Mesendoderm (in vitro differentiated cells): ENCODE measurements around the gene UCKL1.

Experiments
- DNase-seq: peaks from one replicate; pipeline ENCODE4 v3.0.0; 2013
- H2AK5ac ChIP-seq: 2 replicates; pipeline ENCODE4 v1.6.1; 2013; ENCODE audit warnings: low read length, inconsistent platforms
- H2BK120ac ChIP-seq: 2 replicates; pipeline ENCODE4 v1.6.1; 2013; ENCODE audit warnings: low read depth, mild to moderate bottlenecking, low read length, moderate library complexity, mixed read lengths
- H2BK15ac ChIP-seq: replicated peaks from 2 replicates; pipeline ENCODE4 v1.6.1; 2013; ENCODE audit warnings: low read depth, mild to moderate bottlenecking, moderate library complexity
- H2BK5ac ChIP-seq: 2 replicates; pipeline ENCODE4 v1.6.1; 2013; ENCODE audit warnings: low read length, inconsistent platforms
- H3K18ac ChIP-seq: 2 replicates; pipeline ENCODE4 v1.6.1; 2013; ENCODE audit warnings: mild to moderate bottlenecking, low read length, mixed read lengths
- H3K23ac ChIP-seq: one replicate; pipeline ENCODE4 v1.6.1; 2013; ENCODE audit warnings: low read length
- H3K27ac ChIP-seq: 2 replicates; pipeline ENCODE4 v1.5.1; 2013; ENCODE audit warnings: low read depth, mild to moderate bottlenecking, inconsistent platforms, low read length, moderate library complexity
- H3K27me3 ChIP-seq: 2 replicates; pipeline ENCODE4 v1.6.1; 2013; ENCODE audit warnings: low read length, control low read depth, mild to moderate bottlenecking, inconsistent platforms; ENCODE audit not compliant: insufficient read depth, poor library complexity
- H3K36me3 ChIP-seq: 2 replicates; pipeline ENCODE4 v1.6.1; 2013; ENCODE audit warnings: low read length, inconsistent platforms; ENCODE audit not compliant: control insufficient read depth, insufficient read depth
- H3K4ac ChIP-seq: one replicate; pipeline ENCODE4 v1.6.1; 2013; ENCODE audit warnings: low read depth, mild to moderate bottlenecking, low read length, moderate library complexity
- H3K4me1 ChIP-seq: 2 replicates; pipeline ENCODE4 v1.6.1; 2013; ENCODE audit warnings: low read depth, low read length, inconsistent platforms; ENCODE audit not compliant: control insufficient read depth
- H3K4me2 ChIP-seq: 2 replicates; pipeline ENCODE4 v1.6.1; 2013; ENCODE audit warnings: low read length
- H3K4me3 ChIP-seq: 2 replicates; pipeline ENCODE4 v1.5.1; 2013; ENCODE audit warnings: mild to moderate bottlenecking, low read length
- H3K56ac ChIP-seq: one replicate; pipeline ENCODE4 v1.6.1; 2013; ENCODE audit warnings: low read length
- H3K79me1 ChIP-seq: 2 replicates; pipeline ENCODE4 v1.6.1; 2013; ENCODE audit warnings: low read length, inconsistent platforms
- H3K79me2 ChIP-seq: 2 replicates; pipeline ENCODE4 v1.6.1; 2013; ENCODE audit warnings: mild to moderate bottlenecking, low read length; ENCODE audit not compliant: control insufficient read depth, insufficient read depth
- H3K9ac ChIP-seq: 2 replicates; pipeline ENCODE4 v1.6.1; 2013; ENCODE audit warnings: low read length, inconsistent platforms
- H4K5ac ChIP-seq: one replicate; pipeline ENCODE4 v1.6.1; 2013; ENCODE audit warnings: low read length
- H4K8ac ChIP-seq: one replicate; pipeline ENCODE4 v1.6.1; 2013; ENCODE audit warnings: low read depth, mild to moderate bottlenecking, control low read depth, low read length, moderate library complexity
- WGBS: extraction: QIAGEN DNeasy Blood & Tissue Kit; methylation state at CpG from one replicate; pipeline ENCODE4 v1.1.7; 2013; ENCODE audit warnings: low lambda C conversion rate, missing lambda C conversion rate; ENCODE audit not compliant: insufficient coverage; ENCODE audit errors: extremely low coverage; 5-methylcytosine and 5-hydroxymethylcytosine counted together

Gene UCKL1

DNA sequence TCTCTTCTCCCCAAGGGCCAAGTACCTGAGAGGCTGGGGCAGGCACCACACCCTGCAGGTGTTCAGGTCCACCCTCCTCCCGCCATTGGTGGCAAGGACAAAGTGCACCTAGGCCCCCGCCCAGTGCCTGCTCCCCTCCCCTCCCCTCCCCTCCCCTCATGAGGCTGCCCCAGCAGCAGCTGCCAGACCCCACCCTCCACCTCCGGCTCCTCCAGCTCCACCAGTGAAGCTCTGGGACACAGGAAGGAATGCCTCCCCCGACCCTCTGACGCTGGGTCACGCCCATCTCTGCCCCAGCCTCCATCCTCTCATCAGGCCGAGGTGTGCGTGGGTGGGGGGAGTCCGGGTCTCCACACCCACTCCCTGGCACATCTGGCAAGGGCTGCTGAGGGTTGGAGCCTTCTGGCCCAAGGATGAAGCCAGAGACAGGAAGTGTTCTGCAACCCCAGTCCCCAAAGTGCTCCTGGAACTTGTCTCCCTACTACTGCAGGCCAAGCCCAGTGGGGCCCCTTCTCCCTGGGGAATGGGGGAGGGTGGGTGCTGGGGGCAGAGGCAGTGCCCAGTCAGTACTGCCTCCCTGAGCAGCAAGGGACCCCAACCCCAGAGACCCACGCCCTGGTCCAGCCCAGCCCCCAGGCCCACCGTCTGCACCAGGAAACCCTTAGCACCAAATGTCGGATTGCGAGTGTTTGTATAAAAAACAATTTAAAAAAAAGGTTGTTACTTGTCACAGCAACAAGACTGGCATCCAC, 1.6 kb upstream of the UCKL1 start:
- Histone ChIP-seq H3K4me1 (no peaks in the 10 kb centered on the region), H3K4me2 (no peak overlapping the region), H3K36me3 (no peaks in the 10 kb centered on the region)

DNA sequence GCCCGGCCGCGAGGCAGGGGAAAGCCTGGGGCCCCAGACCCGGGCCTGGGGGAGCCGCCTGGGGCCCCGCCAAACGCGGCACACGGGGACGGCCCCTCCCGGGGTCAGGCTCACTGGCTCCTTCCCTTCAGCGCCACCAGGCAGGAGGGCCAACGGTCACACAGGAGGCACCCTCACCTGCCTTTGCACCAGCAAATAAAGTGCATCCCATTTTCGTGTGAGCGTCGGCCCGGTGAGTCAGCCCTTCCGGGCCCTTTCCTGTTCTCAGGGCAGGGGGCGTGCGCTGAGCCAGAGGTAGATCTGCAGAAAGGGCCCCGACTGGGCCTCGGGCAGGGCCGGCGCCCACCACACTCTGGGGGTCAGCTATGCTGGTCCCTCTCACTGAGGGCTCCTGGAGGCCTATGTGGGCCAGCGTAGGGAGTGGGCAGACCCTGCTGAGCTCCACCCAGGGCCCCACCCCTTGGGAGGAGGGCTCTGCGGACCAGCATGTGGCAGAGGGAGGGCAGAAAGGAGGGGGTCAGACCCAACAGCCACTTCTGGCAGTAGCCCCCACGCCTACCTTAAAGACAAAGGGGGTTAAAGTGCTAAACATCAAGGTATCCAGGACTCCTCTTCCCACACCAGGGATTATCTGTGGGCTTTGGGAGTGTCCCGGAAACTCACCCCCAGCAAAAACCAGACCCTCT, 931 bp upstream of the UCKL1 start:
- WGBS: no CpG with 5 or more reads among the region's 28 CpGs
- Histone ChIP-seq H3K27me3 (no peaks in the 10 kb centered on the region), H4K5ac (no peak overlapping the region), H2BK120ac (no peak overlapping the region), H3K79me2 (peaks cover 31% of the 10 kb centered on the region), H3K79me1 (peaks cover 16% of the 10 kb centered on the region), H3K23ac (no peak overlapping the region), H2BK15ac (no peak overlapping the region), H2BK5ac (no peak overlapping the region), H3K27ac (peak overlapping the region; percentile 6), H4K8ac (no peak overlapping the region), H3K4ac (no peak overlapping the region), H3K56ac (peak overlapping the region; percentile 79), H3K4me2 (peak overlapping the region; percentile 74), H3K4me3 (no peak overlapping the region), H3K18ac (no peak overlapping the region), H3K4me1 (no peaks in the 10 kb centered on the region), H2AK5ac (no peak overlapping the region), H3K36me3 (no peaks in the 10 kb centered on the region), H3K9ac (peak overlapping the region; percentile 76)
- peak; percentile 90 for DNase-seq

More for the DNA sequence above, 1.6 kb upstream of the UCKL1 start:
- WGBS: no CpG with 5 or more reads among the region's 13 CpGs
- H4K8ac ChIP-seq: no peak overlapping the region
- DNase-seq: peak; percentile 87
- peaks cover 24% of the 10 kb centered on the region for H3K79me2 ChIP-seq
- no peak overlapping the region for H3K18ac ChIP-seq
- no peak overlapping the region for H3K23ac ChIP-seq
- no peak overlapping the region for H2BK5ac ChIP-seq
- H2AK5ac ChIP-seq: no peak overlapping the region
- no peak overlapping the region for H3K4me3 ChIP-seq
- H3K9ac ChIP-seq: no peak overlapping the region
- H3K56ac ChIP-seq: no peak overlapping the region
- no peak overlapping the region for H2BK120ac ChIP-seq
- H4K5ac ChIP-seq: no peak overlapping the region
- H3K4ac ChIP-seq: no peak overlapping the region
- H2BK15ac ChIP-seq: no peak overlapping the region
- no peaks in the 10 kb centered on the region for H3K27me3 ChIP-seq
- H3K27ac ChIP-seq: no peak overlapping the region
- H3K79me1 ChIP-seq: peaks cover 14% of the 10 kb centered on the region

GRCh38 chr20:63956664-63957003, 418 bp upstream of the UCKL1 start:
- H2AK5ac ChIP-seq: no peak overlapping the region
- H3K36me3 ChIP-seq: no peaks in the 10 kb centered on the region
- H3K9ac ChIP-seq: peak overlapping the region; percentile 76
- peak overlapping the region; percentile 35 for H3K4me3 ChIP-seq
- WGBS: no CpG with 5 or more reads among the region's 15 CpGs
- no peak overlapping the region for H4K5ac ChIP-seq
- peak overlapping the region; percentile 79 for H3K56ac ChIP-seq
- no peak overlapping the region for H2BK15ac ChIP-seq
- no peaks in the 10 kb centered on the region for H3K4me1 ChIP-seq
- H3K23ac ChIP-seq: no peak overlapping the region
- no peak overlapping the region for H3K4ac ChIP-seq
- peak overlapping the region; percentile 74 for H3K4me2 ChIP-seq
- no peak overlapping the region for H2BK120ac ChIP-seq
- H3K27me3 ChIP-seq: no peaks in the 10 kb centered on the region
- peaks cover 16% of the 10 kb centered on the region for H3K79me1 ChIP-seq
- peaks cover 35% of the 10 kb centered on the region for H3K79me2 ChIP-seq
- H3K18ac ChIP-seq: no peak overlapping the region
- no peak overlapping the region for H4K8ac ChIP-seq
- no peak overlapping the region for H2BK5ac ChIP-seq
- H3K27ac ChIP-seq: no peak overlapping the region
- no peak for DNase-seq

GRCh38 chr20:63955281-63955826, 862 bp downstream of the UCKL1 start:
- DNase-seq: peak; percentile 40
- Histone ChIP-seq H3K4me1 (no peaks in the 10 kb centered on the region), H2BK120ac (no peak overlapping the region), H2BK5ac (no peak overlapping the region), H3K79me1 (peaks cover 20% of the 10 kb centered on the region), H3K56ac (peak overlapping the region; percentile 100), H3K4me3 (peak overlapping the region; percentile 97), H3K23ac (no peak overlapping the region), H3K4me2 (peak overlapping the region; percentile 83), H3K9ac (peak overlapping the region; percentile 98), H3K79me2 (peaks cover 46% of the 10 kb centered on the region), H3K36me3 (no peaks in the 10 kb centered on the region), H4K5ac (no peak overlapping the region), H2BK15ac (no peak overlapping the region), H3K27ac (no peak overlapping the region), H4K8ac (no peak overlapping the region), H3K27me3 (no peaks in the 10 kb centered on the region), H2AK5ac (no peak overlapping the region), H3K18ac (peak overlapping the region; percentile 32), H3K4ac (peak overlapping the region; percentile 21)
- no CpG with 5 or more reads among the region's 31 CpGs for WGBS

DNA sequence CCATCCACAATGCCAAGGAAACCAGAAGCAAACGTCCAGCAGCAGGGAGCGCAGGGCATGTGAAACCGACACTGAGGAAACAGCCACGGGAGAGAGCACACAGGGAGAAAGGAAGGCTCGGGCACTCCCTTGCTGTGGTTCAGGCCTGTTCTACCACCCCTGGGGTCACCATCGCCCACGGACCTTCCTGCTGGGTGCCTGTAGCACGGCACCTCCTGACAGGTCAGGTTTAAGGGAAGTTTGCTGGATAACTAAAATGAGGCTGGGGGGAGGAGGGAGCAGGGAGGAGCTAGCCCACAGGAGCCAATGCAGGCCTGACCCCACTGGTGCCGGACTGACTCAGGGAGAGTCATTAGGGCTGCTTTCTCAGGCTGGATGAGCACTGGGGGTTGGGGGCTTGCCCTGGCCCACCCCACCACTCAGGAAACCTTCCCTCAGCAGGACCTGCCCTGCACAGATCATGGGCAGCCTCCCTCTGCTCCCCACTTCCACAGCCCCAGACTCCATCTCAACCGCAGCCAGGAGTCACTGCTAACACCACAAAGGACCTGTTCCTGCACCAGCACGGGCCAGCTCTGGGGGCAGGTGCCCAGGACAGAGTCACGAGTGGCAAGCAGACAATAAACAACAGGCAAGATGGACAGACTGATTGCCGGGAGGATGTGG, 2.3 kb downstream of the UCKL1 start:
- no peak overlapping the region for H4K8ac ChIP-seq
- peaks cover 49% of the 10 kb centered on the region for H3K79me2 ChIP-seq
- DNase-seq: no peak
- no peak overlapping the region for H3K18ac ChIP-seq
- H3K4ac ChIP-seq: no peak overlapping the region
- no peak overlapping the region for H3K4me2 ChIP-seq
- no peak overlapping the region for H3K4me3 ChIP-seq
- no peak overlapping the region for H3K23ac ChIP-seq
- H3K4me1 ChIP-seq: peaks cover 1% of the 10 kb centered on the region
- H2BK120ac ChIP-seq: no peak overlapping the region
- no peak overlapping the region for H2AK5ac ChIP-seq
- no peaks in the 10 kb centered on the region for H3K36me3 ChIP-seq
- H3K56ac ChIP-seq: peak overlapping the region; percentile 37
- H3K27ac ChIP-seq: no peak overlapping the region
- no peak overlapping the region for H4K5ac ChIP-seq
- no peaks in the 10 kb centered on the region for H3K27me3 ChIP-seq
- no peak overlapping the region for H2BK5ac ChIP-seq
- H2BK15ac ChIP-seq: no peak overlapping the region
- H3K9ac ChIP-seq: no peak overlapping the region
- WGBS: no CpG with 5 or more reads among the region's 13 CpGs
- peaks cover 24% of the 10 kb centered on the region for H3K79me1 ChIP-seq
